Osteoblast (primary cell): ENCODE data around the gene KPNA3. TPM values are rescaled to one million over a fixed set of nuclear protein-coding genes. Genes with fewer than 3 reads are reported as not detected.
"Not testable (repeated sequence)": the region's sequence is repeated elsewhere in the genome, so short reads cannot be mapped to it uniquely, and the experiment has no call there.

Experiments used
- DNase-seq: peaks from one replicate; pipeline ENCODE4 v3.0.0; 2011; ENCODE audit warnings: low spot score, mixed read lengths; ENCODE audit not compliant: insufficient read length; ENCODE audit errors: missing footprints
- H2AFZ ChIP-seq: 2 replicates; pipeline ENCODE4 v1.6.0; 2011; ENCODE audit warnings: mild to moderate bottlenecking, low read length
- H3K27ac ChIP-seq: 2 replicates; pipeline ENCODE4 v1.5.1; 2011; ENCODE audit warnings: mild to moderate bottlenecking, low read depth, low read length, moderate library complexity
- H3K27me3 ChIP-seq: 2 replicates; pipeline ENCODE4 v1.6.0; 2012; ENCODE audit warnings: mild to moderate bottlenecking, control low read depth, inconsistent platforms, low read length, moderate library complexity; ENCODE audit not compliant: insufficient read depth
- H3K36me3 ChIP-seq: 2 replicates; pipeline ENCODE4 v1.5.1; 2011; ENCODE audit warnings: mild to moderate bottlenecking, low read length, control low read depth, moderate library complexity; ENCODE audit not compliant: insufficient read depth
- H3K4me1 ChIP-seq: 2 replicates; pipeline ENCODE4 v1.5.1; 2011; ENCODE audit warnings: mild to moderate bottlenecking, low read length, control low read depth, moderate library complexity; ENCODE audit not compliant: insufficient read depth
- H3K4me2 ChIP-seq: 2 replicates; pipeline ENCODE4 v1.6.0; 2011; ENCODE audit warnings: mild to moderate bottlenecking, low read length; ENCODE audit not compliant: insufficient read depth
- H3K4me3 ChIP-seq: fragments of 200-600 bp; sonication (generic); 3 replicates; pipeline ENCODE4 v1.5.1; 2012; ENCODE audit warnings: mild to moderate bottlenecking, low read length, inconsistent platforms; ENCODE audit not compliant: insufficient read depth
- H3K79me2 ChIP-seq: 2 replicates; pipeline ENCODE4 v1.6.0; 2012; ENCODE audit warnings: mild to moderate bottlenecking, low read length, control low read depth, inconsistent platforms; ENCODE audit not compliant: insufficient read depth
- H3K9me3 ChIP-seq: 2 replicates; pipeline ENCODE4 v1.5.1; 2011; ENCODE audit warnings: low read depth, low read length, control low read depth
- H4K20me1 ChIP-seq: 2 replicates; pipeline ENCODE4 v1.6.0; 2012; ENCODE audit warnings: mild to moderate bottlenecking, low read length, control low read depth; ENCODE audit not compliant: insufficient read depth
- CTCF ChIP-seq: IDR thresholded peaks from 2 replicates; pipeline ENCODE4 v1.5.1; 2011; ENCODE audit warnings: mild to moderate bottlenecking, low read depth, low read length, moderate library complexity; ENCODE audit errors: extremely low read depth
- total RNA-seq: library from RNA; depleted of rRNA; stranded (reverse); fragments of >200 nt; gene quantifications from 2 replicates; pipeline ENCODE4 v1.2.3, GENCODE V29; 2012

KPNA3 gene
- total RNA-seq, 1 donor = 42.0 TPM

- Histone ChIP-seq H3K4me3 (no peak overlapping the region), H3K4me2 (no peak overlapping the region), H3K27ac (no peak overlapping the region), H2AFZ (no peak overlapping the region), H3K79me2 (no peaks in the 10 kb centered on the region), H3K27me3 (peaks cover 25% of the 10 kb centered on the region), H3K9me3 (no peaks in the 10 kb centered on the region), H3K36me3 (no peaks in the 10 kb centered on the region), H4K20me1 (no peaks in the 10 kb centered on the region), H3K4me1 (no peaks in the 10 kb centered on the region)
- no peak for DNase-seq
- no peak for TF ChIP-seq CTCF
These were observed 34.9 kb upstream of the KPNA3 start for GRCh38 chr13:49827336-49827735.

DNA sequence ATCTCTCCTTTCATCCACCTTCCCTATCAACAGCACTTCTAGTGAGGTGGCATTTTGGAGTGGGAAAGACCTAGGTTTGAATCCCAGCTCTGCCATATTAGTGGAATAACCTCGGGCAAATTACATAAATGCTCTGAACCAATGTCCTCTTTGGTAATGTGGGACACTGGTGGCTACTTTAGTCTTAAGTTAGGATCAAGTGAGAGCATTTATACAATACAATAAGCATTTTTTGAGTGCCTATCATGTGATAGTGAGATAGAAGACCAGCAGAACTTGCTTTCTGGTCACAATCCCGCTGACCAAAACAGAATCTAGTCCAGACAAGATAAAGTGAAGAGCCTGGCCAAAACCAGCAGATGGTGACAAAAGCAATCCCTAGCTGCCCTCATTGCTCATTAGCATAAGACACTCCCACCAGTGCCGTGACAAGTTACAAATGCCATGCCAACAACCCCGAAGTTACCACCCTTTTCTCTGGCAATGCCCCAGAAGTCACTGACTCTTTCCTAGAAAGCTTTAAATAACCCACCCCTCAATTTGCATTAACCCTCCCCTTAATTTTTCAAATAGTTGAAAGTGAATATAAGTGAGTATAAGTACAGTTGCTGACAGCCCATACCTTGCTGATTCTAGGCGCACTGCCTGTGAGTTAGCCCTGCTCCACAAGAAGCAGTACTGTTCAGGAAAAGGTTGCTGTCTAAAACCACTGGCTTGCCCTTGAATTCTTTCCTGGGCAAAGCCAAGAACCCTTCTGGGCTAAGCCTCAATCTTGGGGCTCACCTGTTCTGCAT is 28.9 kb upstream of the KPNA3 start:
- no peaks in the 10 kb centered on the region for H4K20me1 ChIP-seq
- TF ChIP-seq CTCF = peak; percentile 41
- H3K79me2 ChIP-seq = no peaks in the 10 kb centered on the region
- no peak overlapping the region for H3K4me3 ChIP-seq
- H3K4me1 ChIP-seq = no peaks in the 10 kb centered on the region
- no peak overlapping the region for H3K4me2 ChIP-seq
- H2AFZ ChIP-seq = no peak overlapping the region
- H3K9me3 ChIP-seq = no peaks in the 10 kb centered on the region
- H3K27ac ChIP-seq = no peak overlapping the region
- peaks cover 26% of the 10 kb centered on the region for H3K27me3 ChIP-seq
- no peak for DNase-seq
- no peaks in the 10 kb centered on the region for H3K36me3 ChIP-seq

DNA sequence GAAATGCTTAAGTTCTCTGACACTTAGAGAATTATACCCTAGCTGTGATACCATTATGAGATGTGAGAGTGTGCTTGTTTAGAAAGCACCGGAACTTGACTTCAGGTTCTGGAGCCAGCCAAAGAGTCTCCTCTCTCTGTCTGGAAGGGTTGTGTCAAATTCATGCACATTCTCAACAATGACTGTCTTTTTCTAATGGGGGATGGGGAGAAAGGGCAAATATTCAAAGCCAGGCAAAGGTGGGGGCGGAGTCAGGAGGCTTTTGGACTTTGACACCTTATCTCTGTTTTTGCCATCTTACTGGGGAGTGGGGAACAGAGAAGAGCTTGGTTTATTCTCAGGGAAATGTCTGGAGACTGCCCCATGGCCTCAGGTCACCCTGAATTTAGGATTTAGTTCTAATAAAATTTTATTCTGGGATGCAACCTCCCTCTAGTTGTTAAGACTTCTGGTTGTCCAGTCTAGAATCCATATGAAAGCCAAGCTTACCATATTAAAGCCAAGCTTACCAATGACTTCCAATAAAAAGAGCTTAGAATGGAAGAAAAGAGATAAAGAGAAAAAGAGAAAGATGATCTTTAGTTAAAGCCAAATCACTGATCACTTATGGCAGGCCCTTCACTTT is 28.2 kb upstream of the KPNA3 start:
- no peak overlapping the region for H3K4me2 ChIP-seq
- H3K4me3 ChIP-seq = no peak overlapping the region
- H3K27ac ChIP-seq = no peak overlapping the region
- peaks cover 29% of the 10 kb centered on the region for H3K27me3 ChIP-seq
- H3K9me3 ChIP-seq = no peaks in the 10 kb centered on the region
- H3K79me2 ChIP-seq = no peaks in the 10 kb centered on the region
- TF ChIP-seq CTCF = no peak
- no peak for DNase-seq
- H4K20me1 ChIP-seq = no peaks in the 10 kb centered on the region
- H2AFZ ChIP-seq = no peak overlapping the region
- H3K4me1 ChIP-seq = no peaks in the 10 kb centered on the region
- H3K36me3 ChIP-seq = no peaks in the 10 kb centered on the region

DNA sequence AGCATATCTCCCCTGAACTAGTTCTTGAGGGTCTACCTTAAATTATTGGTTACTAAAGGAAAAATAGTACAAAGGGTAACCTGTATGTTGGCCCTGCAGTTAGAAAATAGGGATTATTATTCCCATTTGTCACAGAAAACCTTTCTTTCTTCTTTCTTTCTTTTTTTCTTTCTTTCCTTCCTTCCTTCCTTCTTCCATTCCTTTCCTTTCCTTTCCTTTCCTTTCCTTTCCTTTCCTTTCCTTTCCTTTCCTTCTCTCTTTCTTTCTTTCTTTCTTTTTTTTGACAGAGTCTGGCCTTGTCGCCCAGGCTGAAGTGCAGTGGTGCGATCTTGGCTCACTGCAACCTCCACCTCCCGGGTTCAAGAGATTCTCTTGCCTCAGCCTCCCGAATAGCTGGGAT is 23.6 kb upstream of the KPNA3 start:
- H3K27me3 ChIP-seq = peaks cover 11% of the 10 kb centered on the region
- H2AFZ ChIP-seq, H4K20me1 ChIP-seq, H3K27ac ChIP-seq, H3K9me3 ChIP-seq, H3K79me2 ChIP-seq, DNase-seq, H3K4me1 ChIP-seq, H3K36me3 ChIP-seq, H3K4me3 ChIP-seq, H3K4me2 ChIP-seq: not testable (repeated sequence)
